HG03460 (cell line): ENCODE measurements around the gene DGKZ.

Experiments used
- ATAC-seq: cut with Tn5 transposase; IDR thresholded peaks from one replicate; pipeline ENCODE4 v1.9.1; 2021; ENCODE audit not compliant: unreplicated experiment

DGKZ gene

GRCh38 chr11:46391578-46392420, 44.5 kb downstream of the DGKZ start, which contains the start of gene CHRM4:
CHRM4 (minus strand) TSS chr11:46391776; CDS start chr11:46386557, 5,219 bp downstream.
- ATAC-seq: no peak

- ATAC-seq: peak; percentile 64
Observed at GRCh38 chr11:46392421-46393230, 45.4 kb downstream of the DGKZ start.

GRCh38 chr11:46393231-46393616, 46.0 kb downstream of the DGKZ start:
- ATAC-seq: no peak

- no peak for ATAC-seq
Observed at GRCh38 chr11:46393759-46394158, 46.5 kb downstream of the DGKZ start.

- ATAC-seq: no peak
Observed at GRCh38 chr11:46397526-46397925, 50.3 kb downstream of the DGKZ start.

GRCh38 chr11:46402957-46403902, 56.0 kb downstream of the DGKZ start:
- ATAC-seq: no peak

- ATAC-seq: no peak
Observed at GRCh38 chr11:46404476-46405017, 57.3 kb downstream of the DGKZ start.

- ATAC-seq: no peak
Observed at GRCh38 chr11:46407635-46408034, 60.4 kb downstream of the DGKZ start.

- no peak for ATAC-seq
Observed at GRCh38 chr11:46408407-46408986, 61.2 kb downstream of the DGKZ start.

GRCh38 chr11:46410021-46410420, 62.8 kb downstream of the DGKZ start:
- ATAC-seq: no peak

- ATAC-seq: no peak
Observed at GRCh38 chr11:46413760-46414465, 66.7 kb downstream of the DGKZ start.

GRCh38 chr11:46414466-46414796, 67.2 kb downstream of the DGKZ start:
- no peak for ATAC-seq

GRCh38 chr11:46414879-46415278, 67.6 kb downstream of the DGKZ start:
- ATAC-seq: no peak

GRCh38 chr11:46417711-46418110, 70.4 kb downstream of the DGKZ start:
- no peak for ATAC-seq

- ATAC-seq: no peak
Observed at GRCh38 chr11:46418751-46419150, 71.5 kb downstream of the DGKZ start.

GRCh38 chr11:46420513-46420912, 73.2 kb downstream of the DGKZ start:
- ATAC-seq: no peak

GRCh38 chr11:46421257-46421880, 74.1 kb downstream of the DGKZ start:
- ATAC-seq: no peak

GRCh38 chr11:46422588-46422987, 75.3 kb downstream of the DGKZ start:
- no peak for ATAC-seq

GRCh38 chr11:46426233-46426991, 79.1 kb downstream of the DGKZ start:
- ATAC-seq: no peak
